Spleen (tissue), 11 donors: ENCODE measurements around the gene LAMA4. TPM values are rescaled to one million over a fixed set of nuclear protein-coding genes. Genes with fewer than 3 reads are reported as not detected.

Experiments
- DNase-seq: peaks from one replicate; pipeline ENCODE4 v3.0.0-alpha.2; 2020
- H3K27ac ChIP-seq, 8 donors: fragments of 200-600 bp; sonication (generic) in 7 of 8; 1 replicate in 4 of 8; 2 replicates in 4 of 8; pipeline versions ENCODE4 v1.5.0 to v1.8.0; 2016 to 2021; ENCODE audit warnings: inconsistent platforms in 4 of 8, mild to moderate bottlenecking in 4 of 8, moderate library complexity in 1 of 8
- H3K27me3 ChIP-seq, 7 donors: fragments of 200-600 bp; sonication (generic) in 6 of 7; replicated peaks in 1 of 7; 1 replicate in 4 of 7; 2 replicates in 3 of 7; pipeline versions ENCODE4 v1.5.0 to v1.8.0; 2016 to 2021; ENCODE audit warnings: inconsistent platforms in 3 of 7, mild to moderate bottlenecking in 1 of 7
- H3K36me3 ChIP-seq, 6 donors: fragments of 200-600 bp; sonication (generic) in 5 of 6; 1 replicate in 4 of 6; 2 replicates in 2 of 6; pipeline versions ENCODE4 v1.5.0 to v1.8.0; 2016 to 2021; ENCODE audit warnings: inconsistent platforms in 2 of 6
- H3K4me1 ChIP-seq, 6 donors: fragments of 200-600 bp; sonication (generic) in 5 of 6; 1 replicate in 3 of 6; 2 replicates in 3 of 6; pipeline versions ENCODE4 v1.5.0 to v1.8.0; 2016 to 2021; ENCODE audit warnings: inconsistent platforms in 3 of 6
- H3K4me3 ChIP-seq, 8 donors: fragments of 200-600 bp; sonication (generic) in 7 of 8; 1 replicate in 4 of 8; 2 replicates in 4 of 8; pipeline versions ENCODE4 v1.5.0 to v1.8.0; 2016 to 2021; ENCODE audit warnings: inconsistent platforms in 4 of 8, mild to moderate bottlenecking in 4 of 8, moderate library complexity in 2 of 8
- H3K9me3 ChIP-seq, 8 donors: fragments of 200-600 bp; sonication (generic) in 7 of 8; 1 replicate in 4 of 8; 2 replicates in 4 of 8; pipeline versions ENCODE4 v1.5.0 to v1.8.0; 2016 to 2021; ENCODE audit warnings: inconsistent platforms in 4 of 8
- CTCF ChIP-seq, 11 experiments: fragments of 200-600 bp in 7 of 11; fragments of 450-650 bp in 4 of 11; sonication (generic) in 4 of 11; IDR thresholded peaks in 8 of 11; conservative IDR thresholded peaks in 3 of 11; 1 replicate in 7 of 11; 2 replicates in 4 of 11; pipeline versions ENCODE4 v1.4.0 to v1.8.0; 2016 to 2021; ENCODE audit warnings: antibody characterized with exemption in 11 of 11, inconsistent platforms in 4 of 11, mild to moderate bottlenecking in 1 of 11
- POLR2A ChIP-seq, 3 donors: fragments of 450-650 bp; IDR thresholded peaks; one replicate each; pipeline ENCODE4 v1.5.1; 2017; ENCODE audit warnings: antibody characterized with exemption in 3 of 3, mild to moderate bottlenecking in 1 of 3
- POLR2AphosphoS5 ChIP-seq, 3 donors: sonication (generic); formaldehyde crosslinking; IDR thresholded peaks; one replicate each; pipeline ENCODE4 v1.5.1; 2017; ENCODE audit warnings: antibody characterized with exemption in 3 of 3
- WGBS, 5 donors: extraction: QIAGEN DNeasy Blood & Tissue Kit in 3 of 5; methylation state at CpG; one replicate each; pipeline versions ENCODE4 v1.1.5 to v1.1.7; 2013 to 2018; 5-methylcytosine and 5-hydroxymethylcytosine counted together
- intact Hi-C: fragments of 100-400 bp; cut with DNase I; formaldehyde crosslinking; loops from one replicate; pipeline ENCODE4 v1.15.0; 2023; ENCODE audit warnings: low total_unique reads
- polyA plus RNA-seq, 3 donors: library from polyadenylated mRNA; stranded (reverse); fragments of 200-250 nt; gene quantifications; one replicate each; pipeline ENCODE4 v1.2.1, GENCODE V29; 2013
- total RNA-seq, 7 donors: library from RNA; depleted of rRNA in 3 of 7; stranded (reverse); fragments of >200 nt in 3 of 7; fragmentation: NEBNext Ultra II Directional in 4 of 7; extraction: Animal tissue kit (Norgen Biotek cat#: 25700) in 4 of 7; gene quantifications; one replicate each; pipeline versions ENCODE4 v1.1.0 to v1.2.1, GENCODE V29; 2016 to 2021
- donor health status: healthy with polysubstance abuse.
- donor health status: DM: no; HTN: no; CAD: no; lungs with moderate emphysema.
- donor health status: DM: no; HTN: no; CAD: no.
- donor health status: Bipolar disorder and iron deficiency.
- donor health status: healthy.
- donor health status: DM: no; HTN: no; CAD: no.
- donor health status: DM: yes; HTN: yes; CAD: no.

Gene LAMA4
- total and polyA plus RNA-seq, 10 donors, result 0.76 to 3.7 (median 2.5) TPM

GRCh38 chr6:112252571-112253497, 1.5 kb downstream of the LAMA4 start:
- peaks cover 0 to 92% (median 51%) of the 10 kb centered on the region in 7 donors for H3K27me3 ChIP-seq
- no peaks in the 10 kb centered on the region for H3K9me3 ChIP-seq
- TF ChIP-seq POLR2AphosphoS5 (IDR thresholded peaks at IDR 0.05) (no peak), CTCF (IDR thresholded peaks at IDR 0.05 in 8 of 11, conservative IDR thresholded peaks at IDR 0.05 in 3 of 11) (no peak), POLR2A (IDR thresholded peaks at IDR 0.05) (no peak)
- intact Hi-C loops, result no loop called here
- peaks cover 0 to 21% (median 13%) of the 10 kb centered on the region in 6 donors for H3K4me1 ChIP-seq
- H3K4me3 ChIP-seq, result peak overlapping the region in 4 of 8 donors; percentile 32 to 65 (median 42)
- H3K27ac ChIP-seq, result no peak overlapping the region
- no peak for DNase-seq
- WGBS, 5 donors, result 57 to 78% (median 64%) methylated on average over 2 of the region's 2 CpGs
- no peaks in the 10 kb centered on the region for H3K36me3 ChIP-seq

- Histone ChIP-seq H3K4me1 (peaks cover 0 to 21% (median 13%) of the 10 kb centered on the region in 6 donors), H3K36me3 (no peaks in the 10 kb centered on the region), H3K4me3 (no peak overlapping the region), H3K27ac (no peak overlapping the region), H3K9me3 (no peaks in the 10 kb centered on the region), H3K27me3 (peaks cover 0 to 85% (median 44%) of the 10 kb centered on the region in 7 donors)
- TF ChIP-seq POLR2A (IDR thresholded peaks at IDR 0.05) (no peak), POLR2AphosphoS5 (IDR thresholded peaks at IDR 0.05) (no peak), CTCF (IDR thresholded peaks at IDR 0.05 in 8 of 11, conservative IDR thresholded peaks at IDR 0.05 in 3 of 11) (no peak)
- no peak for DNase-seq
- WGBS, 5 donors, result 90 to 96% (median 93%) methylated on average over 6 of the region's 6 CpGs
- intact Hi-C loops, result no loop called here
Measured at GRCh38 chr6:112251171-112251875, 3.0 kb downstream of the LAMA4 start.

- H3K27me3 ChIP-seq, result peaks cover 0 to 72% (median 30%) of the 10 kb centered on the region in 7 donors
- intact Hi-C loops, result no loop called here
- no peaks in the 10 kb centered on the region for H3K9me3 ChIP-seq
- no peak overlapping the region for H3K27ac ChIP-seq
- no peak overlapping the region for H3K4me3 ChIP-seq
- H3K36me3 ChIP-seq, result no peaks in the 10 kb centered on the region
- WGBS, 5 donors, result 85 to 99% (median 85%) methylated on average over 4 of the region's 4 CpGs
- DNase-seq, result no peak
- peaks cover 0 to 17% (median 12%) of the 10 kb centered on the region in 6 donors for H3K4me1 ChIP-seq
- TF ChIP-seq CTCF (IDR thresholded peaks at IDR 0.05 in 8 of 11, conservative IDR thresholded peaks at IDR 0.05 in 3 of 11) (no peak), POLR2AphosphoS5 (IDR thresholded peaks at IDR 0.05) (no peak)
Measured at GRCh38 chr6:112249489-112249888, 4.9 kb downstream of the LAMA4 start.

GRCh38 chr6:112247275-112247674, 7.1 kb downstream of the LAMA4 start:
- no peaks in the 10 kb centered on the region for H3K4me1 ChIP-seq
- intact Hi-C loops, result no loop called here
- TF ChIP-seq CTCF (IDR thresholded peaks at IDR 0.05 in 8 of 11, conservative IDR thresholded peaks at IDR 0.05 in 3 of 11) (no peak), POLR2A (IDR thresholded peaks at IDR 0.05) (no peak), POLR2AphosphoS5 (IDR thresholded peaks at IDR 0.05) (no peak)
- no peaks in the 10 kb centered on the region for H3K36me3 ChIP-seq
- no peak overlapping the region for H3K4me3 ChIP-seq
- no peaks in the 10 kb centered on the region for H3K9me3 ChIP-seq
- no peak for DNase-seq
- peaks cover 0 to 66% (median 8%) of the 10 kb centered on the region in 7 donors for H3K27me3 ChIP-seq
- H3K27ac ChIP-seq, result no peak overlapping the region
- 88 to 93% (median 91%) methylated on average over 5 of the region's 5 CpGs for WGBS, 5 donors
